HG02610 (cell line): ENCODE results near the gene KCNK5.

Experiments used
- ATAC-seq: cut with Tn5 transposase; IDR thresholded peaks from one replicate; pipeline ENCODE4 v1.9.1; 2021; ENCODE audit warnings: mild to moderate bottlenecking, moderate library complexity; ENCODE audit not compliant: unreplicated experiment

The KCNK5 gene

DNA sequence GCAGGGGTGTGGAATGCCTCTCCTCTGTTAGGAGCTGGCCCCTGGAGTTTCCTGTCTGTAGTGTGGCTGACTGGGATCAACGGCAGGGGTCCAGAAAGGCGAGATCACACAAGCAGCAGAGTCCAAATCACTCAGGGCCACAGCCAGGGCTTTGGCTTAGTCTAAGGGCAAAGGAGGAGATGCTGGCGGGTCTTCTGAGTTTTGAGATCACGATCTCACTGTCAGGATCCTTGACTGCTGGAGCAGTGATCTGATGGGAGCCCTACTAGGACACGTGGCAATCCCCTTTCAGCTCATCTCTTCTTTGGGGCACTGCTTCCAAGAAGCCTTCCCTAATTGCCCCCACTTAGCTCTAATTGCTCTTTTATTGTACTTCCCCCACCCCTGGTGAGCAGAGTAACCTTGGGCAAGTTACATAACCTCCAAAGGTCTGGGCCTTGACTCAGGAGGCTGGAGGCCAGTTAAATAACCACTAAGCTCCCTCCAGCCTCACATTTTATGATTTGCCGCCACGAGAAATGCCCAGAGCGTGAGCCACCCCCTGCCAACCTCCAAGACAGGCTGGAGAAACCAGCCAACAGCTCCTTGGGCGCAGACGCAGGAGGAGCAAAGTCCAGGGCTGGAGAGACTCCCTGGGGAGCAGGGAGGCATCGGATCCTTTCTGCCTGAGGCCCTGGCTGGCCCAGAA is 12.0 kb downstream of the KCNK5 start:
- no peak for ATAC-seq

DNA sequence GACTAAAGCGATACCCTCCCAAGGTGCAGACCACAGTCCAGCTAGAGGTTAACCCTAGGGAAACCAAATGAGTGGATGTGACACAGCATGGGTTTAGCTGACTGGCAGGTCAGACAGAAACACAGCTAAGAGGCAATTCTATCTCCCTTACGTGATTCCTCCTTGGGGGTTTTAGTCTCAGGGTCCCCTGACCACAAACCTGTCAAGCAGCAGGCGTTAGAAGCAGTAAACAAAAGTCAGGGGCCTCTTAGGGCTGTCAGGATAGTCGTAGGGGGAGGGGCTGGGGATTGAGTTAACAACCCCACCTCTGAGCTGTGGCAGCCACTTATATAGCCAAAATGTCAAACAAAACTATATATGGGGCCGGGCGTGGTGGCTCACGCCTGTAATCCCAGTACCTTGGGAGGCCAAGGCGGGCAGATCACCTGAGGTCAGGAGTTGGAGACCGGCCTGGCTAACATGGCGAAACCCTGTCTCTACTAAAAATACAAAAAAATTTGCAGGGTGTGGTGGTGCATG is 13.6 kb downstream of the KCNK5 start:
- ATAC-seq: no peak

DNA sequence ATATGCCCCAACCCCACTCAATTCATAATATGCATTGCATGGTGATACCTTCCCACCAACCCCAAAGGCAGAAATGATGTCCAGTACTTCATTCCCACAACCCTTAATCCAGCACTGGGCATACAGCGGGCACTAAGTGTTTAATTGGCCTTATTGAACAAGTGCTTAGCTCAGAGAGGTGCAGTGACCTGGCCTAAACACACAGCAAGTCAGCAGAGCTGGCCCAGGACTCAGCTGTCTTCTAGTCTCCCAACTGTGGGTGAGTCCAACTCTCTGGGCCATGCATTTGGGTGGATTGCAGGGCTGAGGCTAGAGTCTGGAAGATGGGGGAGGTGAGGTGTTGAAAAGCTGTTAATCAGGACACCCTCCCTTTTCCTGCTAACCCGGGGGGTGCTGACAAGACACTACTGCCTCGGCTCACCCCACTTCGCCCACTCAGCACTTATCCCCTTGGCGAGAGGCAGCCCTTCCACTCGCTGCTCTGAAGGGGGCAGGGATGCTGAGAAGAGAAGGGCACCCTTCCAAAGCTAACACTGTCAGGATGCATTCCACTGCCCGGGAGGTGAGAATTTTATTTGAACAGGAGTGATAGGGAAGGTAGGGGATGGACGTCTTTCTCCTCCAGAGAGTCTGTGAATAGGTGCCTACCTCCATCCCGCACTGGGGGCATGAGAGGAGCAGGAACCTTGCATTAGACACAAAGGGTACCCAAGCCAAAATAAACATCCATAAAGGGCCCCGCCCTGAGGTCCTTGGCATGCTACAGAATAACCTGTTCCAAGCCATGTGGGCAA is 14.2 kb downstream of the KCNK5 start:
- ATAC-seq: no peak

DNA sequence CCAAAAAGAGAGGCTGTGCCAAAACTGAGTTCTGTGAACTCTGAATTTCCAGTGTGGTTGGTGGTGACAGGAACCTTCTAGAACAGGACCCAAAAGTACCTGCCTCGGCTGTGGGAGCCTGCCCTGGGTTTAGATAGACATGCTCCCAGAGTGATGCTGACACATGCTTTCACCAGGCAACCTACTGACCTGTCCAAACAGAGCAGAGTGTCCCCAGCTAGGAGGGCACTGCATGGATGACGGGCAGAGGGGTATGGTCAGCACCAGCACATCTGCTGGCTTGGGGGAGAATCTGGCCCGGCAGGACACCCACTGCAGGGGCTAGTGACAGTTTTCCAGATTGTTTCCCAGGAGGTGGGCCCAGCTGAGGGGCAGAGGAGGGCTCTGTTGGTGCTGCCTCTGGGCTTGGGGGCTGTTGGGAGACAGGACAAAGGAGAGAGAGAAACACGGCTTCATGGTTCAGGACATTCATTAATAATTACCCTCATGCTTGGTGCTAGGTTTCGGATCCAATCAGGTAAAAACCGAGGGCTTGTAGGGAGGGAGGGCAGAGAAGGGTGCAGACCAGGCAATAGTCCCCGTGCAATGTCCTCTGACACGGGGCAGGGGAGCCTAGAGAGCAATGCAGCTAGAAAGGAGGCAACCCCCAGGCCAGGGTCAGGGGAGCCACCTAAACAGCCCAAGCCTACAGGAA is 15.0 kb downstream of the KCNK5 start:
- ATAC-seq: no peak

DNA sequence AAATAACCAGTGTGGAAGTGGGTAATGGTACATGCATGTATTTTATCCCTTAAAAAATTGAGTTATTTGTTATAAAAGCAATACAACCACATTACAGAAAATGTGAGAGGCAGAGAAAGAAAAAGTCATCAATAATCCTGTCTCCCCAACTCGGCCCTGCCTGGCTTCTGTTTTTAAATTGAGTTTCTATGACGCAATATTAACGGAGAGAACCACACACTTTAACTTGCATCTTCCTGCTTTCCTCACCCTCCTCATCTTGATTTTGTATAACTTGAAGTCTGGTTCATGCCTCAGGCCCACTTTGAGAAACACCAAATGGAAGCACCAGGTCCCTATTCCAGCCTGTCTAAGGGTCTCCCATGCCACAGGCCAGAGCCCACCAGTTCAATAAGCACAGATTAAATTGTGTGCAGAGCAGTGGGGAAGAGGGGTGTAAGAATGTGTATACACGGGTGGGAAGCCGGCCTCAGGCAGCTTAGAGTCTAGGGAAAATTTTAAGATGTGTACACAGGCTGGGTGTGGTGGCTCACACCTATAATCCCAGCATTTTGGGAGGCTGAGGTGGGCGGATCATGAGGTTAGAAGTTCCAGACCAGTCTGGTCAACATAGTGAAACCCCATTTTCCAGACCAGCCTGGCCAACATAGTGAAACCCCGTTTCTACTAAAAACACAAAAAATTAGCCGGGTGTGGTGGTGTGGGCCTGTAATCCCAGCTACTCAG is 15.9 kb downstream of the KCNK5 start:
- no peak for ATAC-seq

DNA sequence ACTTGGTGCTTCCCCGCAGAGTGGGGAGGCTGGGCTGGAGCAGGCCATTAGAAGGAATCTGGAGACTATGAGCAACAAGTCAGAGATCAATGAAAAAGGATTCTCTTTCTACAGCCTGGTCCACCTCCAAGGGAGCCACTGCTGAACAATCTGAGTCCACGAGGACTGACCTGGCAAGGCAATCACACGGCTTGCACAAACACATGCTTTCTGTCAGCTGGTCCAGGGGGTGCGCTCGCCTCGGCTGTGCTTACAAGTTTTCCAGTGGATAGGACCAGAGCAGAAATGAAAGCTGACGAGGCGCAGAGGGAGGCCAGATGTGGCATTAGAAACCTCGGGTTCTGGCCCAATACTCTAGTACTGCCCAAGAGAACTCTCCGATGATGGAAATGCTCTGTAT is 18.1 kb downstream of the KCNK5 start:
- no peak for ATAC-seq

DNA sequence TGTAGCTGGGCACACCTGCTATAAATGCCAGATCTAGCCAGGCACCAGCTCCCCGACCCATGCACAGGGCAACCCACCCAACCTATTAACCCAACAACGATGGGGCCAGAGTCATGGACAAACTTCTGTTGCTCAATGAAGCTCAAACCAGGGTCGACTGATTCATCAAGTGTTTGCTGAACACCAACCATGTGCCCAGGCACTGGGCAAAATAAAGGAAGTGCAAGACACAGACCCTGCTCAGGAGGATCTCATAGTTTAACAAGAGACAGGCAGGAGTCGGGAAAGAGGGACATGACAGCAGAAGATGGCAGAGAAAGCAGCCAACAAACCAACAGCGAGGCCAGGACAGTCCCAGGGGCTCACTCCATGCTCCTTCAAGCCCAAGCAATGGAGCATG is 18.8 kb downstream of the KCNK5 start:
- ATAC-seq: no peak

DNA sequence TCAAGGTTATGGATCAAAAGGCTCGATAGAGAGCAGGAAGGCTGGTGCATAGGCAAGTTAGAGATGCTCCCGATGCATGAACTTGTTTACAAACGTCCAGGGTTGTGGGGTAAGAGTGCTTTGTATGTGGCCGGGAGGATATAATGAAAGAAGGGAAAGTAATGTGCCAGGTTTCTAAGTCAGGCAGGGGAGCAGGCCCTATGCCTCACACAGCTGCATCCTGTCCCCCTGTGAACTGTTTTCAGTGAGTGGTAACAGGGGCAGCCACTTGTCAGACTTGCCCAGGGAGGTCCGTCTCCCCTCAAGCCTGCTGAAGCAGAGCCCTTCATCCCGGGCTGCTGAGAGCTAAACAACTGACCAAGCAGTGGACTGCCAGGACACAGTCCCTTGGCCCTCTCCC is 19.4 kb downstream of the KCNK5 start:
- ATAC-seq: no peak

DNA sequence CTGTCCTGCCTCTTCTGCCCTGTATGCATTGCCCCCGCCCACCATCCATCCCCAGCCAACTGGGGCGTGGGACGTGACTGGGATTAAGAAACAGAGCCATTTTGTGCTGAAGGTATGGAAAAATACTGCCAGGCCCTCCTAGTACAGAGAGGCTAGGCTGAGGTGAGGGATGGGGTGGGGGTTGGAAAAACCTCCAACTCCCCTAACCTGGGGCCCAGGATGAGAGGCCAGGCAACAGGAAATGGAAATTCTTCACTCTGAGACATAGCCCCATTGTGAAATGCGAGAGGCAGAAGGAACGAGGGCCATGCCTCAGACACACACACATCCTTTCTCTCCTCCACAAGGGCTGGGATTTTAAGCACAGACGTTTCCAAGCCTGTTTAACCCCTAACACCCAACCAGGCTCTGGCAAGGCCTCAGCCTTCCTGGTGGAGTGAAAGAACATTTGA is 19.9 kb downstream of the KCNK5 start:
- ATAC-seq: no peak

DNA sequence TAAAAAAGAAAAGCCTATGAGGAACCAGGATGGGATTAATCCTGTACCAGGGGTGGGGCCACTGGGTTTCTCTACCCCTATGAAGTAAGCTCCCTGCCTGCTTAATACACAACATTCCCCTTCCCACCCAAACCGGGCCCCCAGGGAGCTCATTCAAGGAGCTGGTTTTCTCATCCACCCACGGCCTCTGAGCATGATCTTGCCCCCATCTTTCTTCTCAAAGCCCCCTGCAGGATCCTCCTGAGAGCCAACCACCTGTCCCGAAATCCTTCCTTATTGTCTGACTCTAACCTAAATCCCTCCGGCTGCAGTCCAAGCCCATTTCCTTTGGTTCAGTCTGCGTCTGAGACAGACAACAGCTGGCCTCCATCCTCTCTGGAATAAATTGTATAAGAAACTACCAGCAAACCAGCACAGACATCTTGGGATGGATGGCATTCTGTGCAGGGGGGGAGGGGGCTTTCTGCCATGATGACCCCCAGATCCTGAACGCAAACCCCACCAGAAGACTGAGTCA is 21.0 kb downstream of the KCNK5 start:
- no peak for ATAC-seq

DNA sequence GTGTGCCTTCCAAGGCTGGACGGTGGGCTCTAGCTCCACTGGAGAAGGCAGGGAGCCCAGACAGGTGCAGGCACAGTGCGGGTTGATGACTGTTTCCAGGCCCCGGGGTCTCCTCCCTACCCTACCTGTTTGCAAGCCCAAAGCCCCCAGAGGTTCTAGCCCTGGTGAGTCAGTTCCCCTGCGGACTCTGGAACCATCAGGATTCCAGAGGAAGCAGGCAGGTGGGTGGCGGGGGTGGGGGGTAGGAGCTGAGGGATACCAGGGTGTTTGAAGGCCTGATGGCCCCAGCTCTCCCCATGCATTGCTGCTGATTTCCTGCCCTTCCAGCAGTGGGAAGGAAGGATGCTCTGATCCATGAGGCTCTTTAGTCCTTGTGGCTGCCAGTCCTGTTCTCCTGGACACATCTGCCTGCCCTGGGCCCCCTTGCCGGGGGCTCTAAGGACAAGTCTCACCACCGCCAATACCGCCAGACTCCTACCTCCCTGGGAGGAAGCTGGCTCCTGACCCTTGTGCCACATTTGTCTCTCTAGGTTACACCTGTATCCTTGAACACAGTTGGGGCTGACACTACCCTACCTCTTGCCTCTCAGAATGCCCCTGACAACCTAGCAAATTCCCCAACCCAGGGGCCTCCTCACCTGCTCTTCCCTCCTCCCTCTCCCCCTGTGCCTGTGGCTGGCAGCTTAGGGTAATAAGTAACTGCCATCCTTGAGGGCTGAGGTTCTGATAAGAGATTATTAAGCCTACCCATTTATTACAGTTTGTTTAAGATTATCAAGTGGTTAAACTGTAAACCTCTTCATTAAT is 21.7 kb downstream of the KCNK5 start:
- no peak for ATAC-seq

DNA sequence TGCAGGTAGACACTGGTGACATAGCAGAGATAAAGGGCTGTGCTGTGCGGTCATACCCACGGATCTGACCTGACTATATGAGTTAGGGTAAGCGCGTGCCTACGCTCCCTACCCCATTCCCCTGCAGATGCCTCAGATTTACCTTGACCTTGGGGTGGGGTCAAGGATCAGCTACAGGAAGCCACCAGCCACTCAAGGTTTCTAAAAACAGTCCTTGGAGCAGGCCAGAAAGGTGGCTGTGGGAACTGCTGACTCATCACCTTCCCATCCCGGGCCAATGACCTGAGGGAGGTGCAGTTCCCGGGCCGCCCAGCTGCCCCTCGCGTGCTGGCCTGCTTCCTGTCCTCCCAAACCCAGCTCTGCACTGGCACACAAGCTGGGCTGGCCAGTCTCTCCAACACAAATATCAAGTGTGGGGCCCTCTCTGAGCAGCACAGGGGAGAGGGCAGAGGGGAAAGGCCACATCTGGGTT is 23.0 kb downstream of the KCNK5 start:
- ATAC-seq: no peak

DNA sequence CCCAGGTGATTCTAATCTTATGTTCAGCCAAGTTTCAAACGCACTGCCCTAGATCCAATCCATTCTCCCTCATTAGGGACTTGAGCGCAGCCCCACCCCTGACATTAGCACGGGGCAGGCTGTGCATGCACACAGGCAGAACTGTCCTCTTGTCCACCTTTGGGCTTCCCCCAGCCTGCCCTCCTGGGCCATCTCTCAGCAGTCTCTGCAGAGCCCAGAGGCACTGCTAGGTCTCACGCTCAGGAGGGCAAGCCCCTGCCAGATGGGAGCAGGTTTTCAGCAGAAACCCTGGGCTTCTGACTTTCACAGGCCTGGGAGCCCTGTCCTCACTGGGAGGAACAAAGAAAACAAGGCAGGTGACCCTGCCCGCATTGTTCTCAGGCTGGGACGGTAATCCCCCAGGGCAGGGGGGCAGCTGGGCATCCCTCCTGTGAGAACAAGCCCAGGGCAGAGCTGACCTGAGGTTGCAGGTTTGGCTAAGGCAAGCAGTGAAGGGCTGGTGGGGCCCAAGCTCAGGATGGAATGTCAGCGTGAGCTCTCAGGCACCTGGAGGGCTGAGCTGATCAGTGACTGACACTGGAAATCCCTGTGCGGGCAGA is 24.5 kb downstream of the KCNK5 start:
- no peak for ATAC-seq

DNA sequence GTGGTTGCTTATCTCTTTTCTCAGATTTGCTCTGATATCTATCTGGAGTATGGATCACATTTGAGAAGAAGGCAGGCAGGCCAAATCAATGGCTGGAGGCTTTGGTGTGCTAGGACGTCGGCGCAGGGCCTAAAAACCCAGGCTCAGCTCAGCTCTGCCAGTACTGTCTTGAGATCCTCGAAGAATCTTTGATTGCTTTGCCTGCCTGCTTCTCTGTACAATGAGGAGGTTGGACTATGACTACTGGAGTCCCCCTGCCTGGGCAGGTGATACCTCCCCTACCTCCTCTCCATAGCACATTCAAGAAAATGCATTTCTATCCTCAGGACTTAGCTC is 25.1 kb downstream of the KCNK5 start:
- no peak for ATAC-seq

DNA sequence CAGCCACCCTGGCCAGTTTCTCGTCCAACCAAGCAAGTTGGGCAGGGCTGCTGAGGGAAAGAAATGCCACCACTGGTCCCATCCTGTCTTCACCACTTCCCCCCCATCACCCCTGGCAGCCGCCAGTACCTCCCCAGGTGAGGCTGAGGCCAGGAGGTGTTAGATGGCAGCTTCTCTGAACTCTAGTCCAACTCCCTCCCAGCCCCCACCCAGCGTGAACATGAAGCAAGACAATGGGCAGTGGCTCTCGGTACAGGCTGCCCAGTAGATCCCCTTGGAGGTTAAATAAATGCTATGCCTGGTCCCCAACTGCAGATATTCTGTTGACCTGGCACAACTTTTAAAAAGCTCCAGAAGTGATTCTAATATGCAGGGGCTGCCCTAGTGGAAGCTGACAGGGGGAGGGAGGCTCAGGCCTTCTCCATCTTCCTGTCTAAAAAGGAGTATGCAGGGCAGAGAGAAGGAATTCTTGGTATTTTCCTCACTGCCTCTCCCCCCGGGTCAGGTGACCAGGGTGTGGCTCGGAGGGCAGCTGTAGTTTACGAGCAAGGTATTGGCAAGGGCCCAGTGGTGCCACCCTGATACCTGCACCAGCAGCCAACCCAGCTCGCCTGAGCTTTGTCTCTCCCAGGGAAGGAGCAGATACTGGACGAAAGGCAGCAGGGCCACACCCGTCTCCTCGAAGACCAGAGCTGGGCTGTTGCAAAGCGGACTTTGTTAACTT is 25.7 kb downstream of the KCNK5 start:
- no peak for ATAC-seq

DNA sequence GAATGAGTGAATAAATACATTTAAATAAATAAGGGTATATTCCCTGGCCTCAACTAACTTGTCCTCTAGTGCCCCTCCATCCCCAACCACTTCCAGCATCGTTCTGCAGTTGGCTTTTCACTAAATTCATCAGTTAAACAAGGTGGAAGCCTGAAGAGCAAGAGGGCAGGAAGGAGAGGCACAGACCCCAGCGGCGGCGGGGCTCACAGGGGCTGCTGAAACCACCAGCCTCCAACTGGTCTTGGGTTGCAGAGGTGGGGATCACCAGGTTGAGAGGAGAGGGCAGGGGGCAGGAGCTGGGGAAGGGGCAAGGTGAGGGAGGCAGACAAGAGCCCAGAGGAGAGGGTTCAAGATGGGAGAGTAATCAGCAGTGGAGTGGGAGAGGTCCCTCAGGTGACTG is 27.1 kb downstream of the KCNK5 start:
- no peak for ATAC-seq

DNA sequence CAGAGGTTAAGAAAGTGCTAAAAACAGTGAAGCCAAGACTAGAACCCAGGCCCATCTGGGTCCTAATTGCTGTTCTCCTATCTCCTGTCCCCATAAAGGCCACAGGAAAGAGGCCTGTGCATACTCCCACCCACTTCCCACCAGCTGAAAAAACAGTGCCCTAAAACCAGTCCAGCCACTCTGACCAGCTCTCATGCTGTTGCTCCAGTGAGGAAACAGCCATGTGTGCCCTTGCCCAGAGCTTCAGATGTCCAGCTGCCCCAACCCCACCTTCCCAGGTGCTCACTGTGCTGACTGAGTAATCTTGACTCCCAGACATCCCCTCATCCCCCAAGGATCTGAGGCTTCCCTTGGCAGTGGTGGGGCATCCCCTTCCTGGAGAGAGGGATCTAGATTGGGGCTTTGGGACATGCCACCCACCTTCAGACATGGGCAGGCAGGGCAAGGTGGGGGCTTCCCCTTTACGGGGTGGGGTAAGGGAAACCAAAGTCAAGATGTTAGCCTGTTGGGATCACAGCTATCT is 28.7 kb downstream of the KCNK5 start:
- ATAC-seq: no peak

DNA sequence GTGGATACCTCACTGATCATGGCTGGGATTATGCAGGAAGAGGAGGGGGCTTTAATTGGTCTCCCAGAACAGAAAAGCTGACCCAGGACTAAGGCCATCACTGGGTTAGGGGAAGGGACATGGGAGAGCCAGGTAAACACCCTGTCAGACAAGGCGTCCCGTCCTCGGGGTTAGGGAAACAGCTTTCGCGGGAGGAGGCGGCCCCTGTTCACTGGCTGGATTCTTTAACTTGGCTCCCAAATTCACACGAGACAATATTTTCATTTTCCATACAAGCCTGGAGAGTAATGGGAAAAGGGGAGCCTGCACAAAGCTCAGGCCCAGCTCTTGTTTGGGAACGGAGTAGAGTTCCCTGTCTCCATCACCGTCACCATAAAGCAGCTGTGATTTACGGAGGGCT is 29.3 kb downstream of the KCNK5 start:
- ATAC-seq: no peak
